ENCODE measurements around the gene PARM1.

DNA sequence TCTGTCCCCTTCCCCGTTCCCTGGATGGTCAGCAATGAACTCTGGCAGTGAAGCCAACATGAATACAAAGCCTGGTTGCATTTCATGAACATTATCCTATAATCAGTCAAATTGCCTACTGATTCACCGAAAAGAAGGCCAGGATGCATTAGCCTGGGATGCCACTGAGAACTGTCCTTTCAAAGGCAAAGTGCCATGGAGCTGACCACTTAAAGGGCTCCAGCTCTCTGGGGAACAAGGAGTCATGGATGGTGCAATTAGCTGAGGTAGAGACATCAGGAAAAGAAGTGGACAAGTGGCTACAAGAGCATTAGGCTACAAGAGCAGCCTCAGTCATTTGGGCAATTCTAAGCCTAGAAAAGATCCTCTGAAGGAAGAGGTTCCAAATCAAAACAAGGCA lies 69.0 kb downstream of the PARM1 start:
- no peak for TF ChIP-seq EZH2 (IDR thresholded peaks at IDR 0.05; ENCODE audit: borderline replicate concordance)
- TF ChIP-seq CTCF (IDR thresholded peaks at IDR 0.05; ENCODE audit: poor library complexity), result no peak
- TF ChIP-seq EZH2phosphoT487 (IDR thresholded peaks at IDR 0.05; ENCODE audit: low read depth, severe bottlenecking, unreplicated experiment), result no peak

Data from hepatocyte (in vitro differentiated cells).